SK-N-SH (cell line): ENCODE results near the gene NRG3. TPM values are rescaled to one million over a fixed set of nuclear protein-coding genes. Genes with fewer than 3 reads are reported as not detected.

Experiments
- CTCF ChIA-PET: fragments of 300-600, 350-600 bp; formaldehyde crosslinking; extraction: SDS; loops from one replicate; lab custom pipeline; 2021; lab: Yijun Ruan, JAX
- POLR2A ChIA-PET: fragments of 350-600 bp; sonication (Branson Sonifier 250); formaldehyde crosslinking; extraction: SDS; loops from one replicate; lab custom pipeline; 2020; ENCODE audit warnings: antibody characterized with exemption, inconsistent platforms; lab: Yijun Ruan, JAX
- DNase-seq: peaks from one replicate; pipeline ENCODE4 v3.0.0; 2012
- H2AFZ ChIP-seq: fragments of 200-600 bp; sonication (generic); 2 replicates; pipeline ENCODE4 v1.8.1; 2016; ENCODE audit warnings: antibody characterized with exemption, mild to moderate bottlenecking, low read depth
- H3F3A ChIP-seq: fragments of 200-600 bp; sonication (generic); replicated peaks from 2 replicates; pipeline ENCODE3; 2016; ENCODE audit warnings: antibody characterized with exemption, mild to moderate bottlenecking; ENCODE audit not compliant: insufficient read depth
- H3K27ac ChIP-seq, 2 experiments: fragments of 200-500 bp in 1 of 2; fragments of 200-600 bp in 1 of 2; sonication (Bioruptor generic) in 1 of 2; sonication (generic), shearing (Covaris generic) in 1 of 2; 2 replicates each; pipeline versions ENCODE4 v1.5.1 to v1.6.1; 2014 to 2016; ENCODE audit warnings: low read depth in 2 of 2, inconsistent platforms in 1 of 2, low read length in 1 of 2, mild to moderate bottlenecking in 1 of 2, mixed read lengths in 1 of 2
- H3K27me3 ChIP-seq: fragments of 200-600 bp; sonication (generic), shearing (Covaris generic); 2 replicates; pipeline ENCODE4 v1.6.1; 2016; ENCODE audit warnings: mixed run types; ENCODE audit not compliant: insufficient read depth
- H3K36me3 ChIP-seq, 2 experiments: fragments of 200-500 bp in 1 of 2; fragments of 200-600 bp in 1 of 2; sonication (Bioruptor generic) in 1 of 2; sonication (generic) in 1 of 2; replicated peaks in 1 of 2; 2 replicates each; pipeline versions ENCODE3 to v1.5.1; 2014 to 2016; ENCODE audit warnings: low read length in 1 of 2, mild to moderate bottlenecking in 1 of 2; ENCODE audit not compliant: insufficient read depth in 2 of 2, control insufficient read depth in 1 of 2
- H3K4me1 ChIP-seq, 2 experiments: fragments of 200-500 bp in 1 of 2; fragments of 200-600 bp in 1 of 2; sonication (Bioruptor generic) in 1 of 2; sonication (generic), shearing (Covaris generic) in 1 of 2; 2 replicates each; pipeline versions ENCODE4 v1.5.1 to v1.6.1; 2014 to 2016; ENCODE audit warnings: low read depth in 1 of 2, low read length in 1 of 2, mixed run types in 1 of 2; ENCODE audit not compliant: insufficient read depth in 2 of 2, control insufficient read depth in 1 of 2
- H3K4me2 ChIP-seq: fragments of 200-600 bp; sonication (generic), shearing (Covaris generic); 2 replicates; pipeline ENCODE4 v1.6.1; 2017; ENCODE audit warnings: mixed run types
- H3K4me3 ChIP-seq, 2 experiments: fragments of 200-500 bp in 1 of 2; fragments of 200-600 bp in 1 of 2; sonication (Bioruptor generic) in 1 of 2; sonication (generic), shearing (Covaris generic) in 1 of 2; 2 replicates each; pipeline versions ENCODE4 v1.5.1 to v1.8.1; 2014 to 2016; ENCODE audit warnings: low read depth in 2 of 2, inconsistent platforms in 1 of 2, low read length in 1 of 2, mild to moderate bottlenecking in 1 of 2, mixed read lengths in 1 of 2, moderate library complexity in 1 of 2
- H3K79me2 ChIP-seq: fragments of 200-600 bp; sonication (generic); 2 replicates; pipeline ENCODE4 v1.8.1; 2017; ENCODE audit warnings: mild to moderate bottlenecking; ENCODE audit not compliant: insufficient read depth
- H3K9ac ChIP-seq: fragments of 200-600 bp; sonication (generic); 2 replicates; pipeline ENCODE4 v1.6.1; 2017; ENCODE audit warnings: mixed run types
- H3K9me2 ChIP-seq: fragments of 200-600 bp; sonication (generic); 2 replicates; pipeline ENCODE4 v1.6.1; 2017; ENCODE audit warnings: mixed run types
- H3K9me3 ChIP-seq: fragments of 200-600 bp; sonication (generic); 2 replicates; pipeline ENCODE4 v1.6.1; 2017; ENCODE audit warnings: mixed run types, mild to moderate bottlenecking, moderate library complexity
- H4K20me1 ChIP-seq: fragments of 200-600 bp; sonication (generic); 2 replicates; pipeline ENCODE4 v1.6.1; 2017; ENCODE audit warnings: mild to moderate bottlenecking, mixed run types; ENCODE audit not compliant: insufficient read depth
- CHD2 ChIP-seq: fragments of 150-350 bp; IDR thresholded peaks from 2 replicates; pipeline ENCODE4 v1.6.1; 2018; ENCODE audit warnings: low read length; ENCODE audit not compliant: partially characterized antibody
- CTCF ChIP-seq: fragments of 200-600 bp; sonication (generic); IDR thresholded peaks from 2 replicates; pipeline ENCODE4 v1.6.1; 2017; ENCODE audit warnings: antibody characterized with exemption, mild to moderate bottlenecking, moderate library complexity
- EZH2phosphoT487 ChIP-seq: fragments of 200-600 bp; sonication (generic); IDR thresholded peaks from 2 replicates; pipeline ENCODE4 v1.6.1; 2017; ENCODE audit warnings: low read depth, mixed run types, mild to moderate bottlenecking, antibody characterized with exemption, moderate library complexity, borderline replicate concordance
- FOSL2 ChIP-seq: IDR thresholded peaks from 2 replicates; pipeline ENCODE4 v1.4.0; 2012; ENCODE audit warnings: low read depth, mild to moderate bottlenecking, moderate library complexity, borderline replicate concordance
- FOXM1 ChIP-seq: IDR thresholded peaks from 2 replicates; pipeline ENCODE4 v1.4.0; 2012; ENCODE audit warnings: low read depth, mild to moderate bottlenecking
- GATA2 ChIP-seq: sonication (generic); formaldehyde crosslinking; IDR thresholded peaks from 2 replicates; pipeline ENCODE4 v1.5.0; 2020; ENCODE audit warnings: mild to moderate bottlenecking, missing genetic modification reagents
- JUND ChIP-seq: IDR thresholded peaks from 2 replicates; pipeline ENCODE4 v1.4.0; 2012
- MEF2A ChIP-seq: IDR thresholded peaks from 2 replicates; pipeline ENCODE4 v1.4.0; 2012; ENCODE audit warnings: low read depth, borderline replicate concordance
- NFIC ChIP-seq: IDR thresholded peaks from 2 replicates; pipeline ENCODE4 v1.4.0; 2012; ENCODE audit warnings: borderline replicate concordance
- RAD21 ChIP-seq: IDR thresholded peaks from 2 replicates; pipeline ENCODE4 v1.6.1; 2012; ENCODE audit warnings: mild to moderate bottlenecking, low read length
- RFX5 ChIP-seq: IDR thresholded peaks from 2 replicates; pipeline ENCODE4 v1.6.1; 2012; ENCODE audit warnings: mild to moderate bottlenecking, improper control_type of control experiment, low read length
- RXRA ChIP-seq: IDR thresholded peaks from 2 replicates; pipeline ENCODE4 v1.4.0; 2012; ENCODE audit warnings: low read depth, mild to moderate bottlenecking, borderline replicate concordance
- SIN3A ChIP-seq: IDR thresholded peaks from 2 replicates; pipeline ENCODE4 v1.6.1; 2012; ENCODE audit warnings: low read depth, mild to moderate bottlenecking, low read length, moderate library complexity, borderline replicate concordance
- SMC3 ChIP-seq: IDR thresholded peaks from 2 replicates; pipeline ENCODE4 v1.6.1; 2012; ENCODE audit warnings: low read depth, low read length, improper control_type of control experiment
- TCF12 ChIP-seq: IDR thresholded peaks from 2 replicates; pipeline ENCODE4 v1.4.0; 2012
- TEAD4 ChIP-seq: IDR thresholded peaks from 2 replicates; pipeline ENCODE4 v1.4.0; 2012; ENCODE audit warnings: mild to moderate bottlenecking, borderline replicate concordance; ENCODE audit not compliant: insufficient read depth
- USF1 ChIP-seq: IDR thresholded peaks from 2 replicates; pipeline ENCODE4 v1.4.0; 2012; ENCODE audit warnings: low read depth, borderline replicate concordance
- USF2 ChIP-seq: fragments of 150-350 bp; IDR thresholded peaks from 2 replicates; pipeline ENCODE4 v1.6.1; 2017; ENCODE audit warnings: antibody characterized with exemption, low read length, low read depth, borderline replicate concordance
- ZBTB33 ChIP-seq: IDR thresholded peaks from 2 replicates; pipeline ENCODE4 v1.4.0; 2012; ENCODE audit warnings: low read depth, borderline replicate concordance
- polyA plus RNA-seq, 3 experiments: library from polyadenylated mRNA; depleted of rRNA; stranded (reverse); fragments of >200 nt; gene quantifications; 2 replicates each; pipeline ENCODE4 v1.2.3, GENCODE V29; 2012

Gene NRG3
- polyA plus RNA-seq, 1 of the 3 experiments (the other 2 are of a cell fraction): 0.03 TPM

- H3K4me1 ChIP-seq: no peaks in the 10 kb centered on the region
- no peaks in the 10 kb centered on the region for H3K79me2 ChIP-seq
- no peak for TF ChIP-seq USF1
- no peak for TF ChIP-seq EZH2phosphoT487
- no peak for TF ChIP-seq SMC3
- TF ChIP-seq FOXM1: no peak
- no peak for TF ChIP-seq SIN3A
- no peak for TF ChIP-seq TCF12
- TF ChIP-seq NFIC: no peak
- TF ChIP-seq RAD21: no peak
- no peak for TF ChIP-seq CHD2
- no peak for TF ChIP-seq USF2
- TF ChIP-seq JUND: no peak
- TF ChIP-seq MEF2A: no peak
- TF ChIP-seq ZBTB33: no peak
- no peak for TF ChIP-seq RXRA
- TF ChIP-seq GATA2 (CRISPR knock-in tag): no peak
- TF ChIP-seq CTCF: no peak
- TF ChIP-seq FOSL2: no peak
- TF ChIP-seq TEAD4: no peak
- no peak for TF ChIP-seq RFX5
- H4K20me1 ChIP-seq: no peaks in the 10 kb centered on the region
- no peaks in the 10 kb centered on the region for H3K27me3 ChIP-seq
- no peak overlapping the region for H3K4me3 ChIP-seq
- no peak overlapping the region for H3K27ac ChIP-seq
- H3K4me2 ChIP-seq: no peak overlapping the region
- POLR2A ChIA-PET: no interaction called here
- H3F3A ChIP-seq: no peaks in the 10 kb centered on the region
- DNase-seq: no peak
- H3K36me3 ChIP-seq: no peaks in the 10 kb centered on the region
- H3K9me3 ChIP-seq: no peaks in the 10 kb centered on the region
- H3K9ac ChIP-seq: no peak overlapping the region
- no peak overlapping the region for H2AFZ ChIP-seq
- CTCF ChIA-PET: no interaction called here
- no peaks in the 10 kb centered on the region for H3K9me2 ChIP-seq
These were observed 11.2 kb upstream of the NRG3 start for GRCh38 chr10:81863771-81864170.
